Astrocyte (in vitro differentiated cells and primary cell): ENCODE measurements around the gene CNTNAP5. TPM values are rescaled to one million over a fixed set of nuclear protein-coding genes. Genes with fewer than 3 reads are reported as not detected.

Source experiments
- DNase-seq: peaks from one replicate; pipeline ENCODE4 v3.0.0-alpha.2; 2010; ENCODE audit warnings: low read depth
- FAIRE-seq: peaks from 2 replicates; lab custom pipeline; 2011; peaks lifted over from hg19 to GRCh38; lab: Jason Lieb, UNC
- H2AFZ ChIP-seq: 2 replicates; pipeline ENCODE4 v1.6.0; 2012; ENCODE audit warnings: low read depth, low read length, inconsistent platforms
- H3K27ac ChIP-seq: 2 replicates; pipeline ENCODE4 v1.5.1; 2011; ENCODE audit warnings: low read depth, low read length, inconsistent platforms
- H3K27me3 ChIP-seq: 2 replicates; pipeline ENCODE4 v1.6.0; 2011; ENCODE audit warnings: low read length, inconsistent platforms; ENCODE audit not compliant: insufficient read depth
- H3K36me3 ChIP-seq: 2 replicates; pipeline ENCODE4 v1.5.1; 2011; ENCODE audit warnings: low read length, inconsistent platforms; ENCODE audit not compliant: insufficient read depth
- H3K4me1 ChIP-seq: 2 replicates; pipeline ENCODE4 v1.5.1; 2011; ENCODE audit warnings: low read length, inconsistent platforms; ENCODE audit not compliant: insufficient read depth
- H3K4me2 ChIP-seq: 2 replicates; pipeline ENCODE4 v1.6.0; 2012; ENCODE audit warnings: low read length, inconsistent platforms
- H3K4me3 ChIP-seq: 2 replicates; pipeline ENCODE4 v1.5.1; 2011; ENCODE audit warnings: low read depth, mild to moderate bottlenecking, low read length, inconsistent platforms; ENCODE audit not compliant: insufficient read depth
- H3K79me2 ChIP-seq: 2 replicates; pipeline ENCODE4 v1.6.0; 2012; ENCODE audit warnings: mild to moderate bottlenecking, low read length, inconsistent platforms; ENCODE audit not compliant: insufficient read depth
- H3K9ac ChIP-seq: 2 replicates; pipeline ENCODE4 v1.6.0; 2012; ENCODE audit warnings: mild to moderate bottlenecking, low read length, inconsistent platforms
- H3K9me3 ChIP-seq: 2 replicates; pipeline ENCODE4 v1.5.1; 2012; ENCODE audit warnings: low read depth, mild to moderate bottlenecking, low read length, inconsistent platforms; ENCODE audit not compliant: insufficient read depth
- H4K20me1 ChIP-seq: 2 replicates; pipeline ENCODE4 v1.6.0; 2012; ENCODE audit warnings: low read length, inconsistent platforms; ENCODE audit not compliant: insufficient read depth
- H3K27ac Mint-ChIP-seq: one replicate; pipeline ENCODE4 v1.8.0; 2021; ENCODE audit warnings: mild to moderate bottlenecking, mixed read lengths; ENCODE audit not compliant: unreplicated experiment
- H3K27me3 Mint-ChIP-seq: one replicate; pipeline ENCODE4 v1.8.0; 2021; ENCODE audit warnings: low read depth, mixed read lengths; ENCODE audit not compliant: unreplicated experiment
- H3K36me3 Mint-ChIP-seq: one replicate; pipeline ENCODE4 v1.8.0; 2021; ENCODE audit warnings: low read depth, mixed read lengths; ENCODE audit not compliant: unreplicated experiment
- H3K4me1 Mint-ChIP-seq: one replicate; pipeline ENCODE4 v1.8.0; 2021; ENCODE audit warnings: low read depth, mixed read lengths; ENCODE audit not compliant: unreplicated experiment
- H3K4me3 Mint-ChIP-seq: one replicate; pipeline ENCODE4 v1.8.0; 2021; ENCODE audit warnings: mild to moderate bottlenecking, moderate library complexity, mixed read lengths; ENCODE audit not compliant: unreplicated experiment
- H3K9me3 Mint-ChIP-seq: one replicate; pipeline ENCODE4 v1.8.0; 2021; ENCODE audit warnings: mild to moderate bottlenecking, mixed read lengths; ENCODE audit not compliant: unreplicated experiment
- CTCF ChIP-seq: IDR thresholded peaks from 2 replicates; pipeline ENCODE4 v1.5.1; 2011; ENCODE audit warnings: low read depth, mild to moderate bottlenecking, inconsistent platforms, low read length, moderate library complexity; ENCODE audit not compliant: insufficient read depth
- EZH2 ChIP-seq: IDR thresholded peaks from 2 replicates; pipeline ENCODE4 v1.6.1; 2012; ENCODE audit warnings: mild to moderate bottlenecking, low read length, inconsistent platforms; ENCODE audit not compliant: insufficient read depth
- total RNA-seq: library from RNA; stranded (reverse); gene quantifications from 2 replicates; pipeline ENCODE4 v1.2.1, GENCODE V29; 2021

The CNTNAP5 gene
- total RNA-seq, 1 donor from 2014 or later: 0.30 TPM

- H3K27me3 ChIP-seq: no peaks in the 10 kb centered on the region
- Mint-ChIP-seq H3K36me3 (no peaks in the 10 kb centered on the region), H3K27ac (no peak overlapping the region), H3K4me3 (no peak overlapping the region), H3K9me3 (peaks cover 15% of the 10 kb centered on the region), H3K27me3 (no peaks in the 10 kb centered on the region), H3K4me1 (no peaks in the 10 kb centered on the region)
- no peak for DNase-seq
- no peaks in the 10 kb centered on the region for H3K36me3 ChIP-seq
- H3K9ac ChIP-seq: no peak overlapping the region
- no peaks in the 10 kb centered on the region for H3K79me2 ChIP-seq
- H4K20me1 ChIP-seq: no peaks in the 10 kb centered on the region
- H3K9me3 ChIP-seq: peaks cover 11% of the 10 kb centered on the region
- no peak for TF ChIP-seq CTCF
- TF ChIP-seq EZH2: no peak
- no peak for FAIRE-seq
- no peak overlapping the region for H3K27ac ChIP-seq
- no peaks in the 10 kb centered on the region for H3K4me1 ChIP-seq
- H3K4me3 ChIP-seq: no peak overlapping the region
- no peak overlapping the region for H3K4me2 ChIP-seq
- no peak overlapping the region for H2AFZ ChIP-seq
These were observed 667.1 kb downstream of the CNTNAP5 start for GRCh38 chr2:124692216-124692615.

- Mint-ChIP-seq H3K4me1 (no peaks in the 10 kb centered on the region), H3K27ac (no peak overlapping the region), H3K27me3 (no peaks in the 10 kb centered on the region), H3K4me3 (no peak overlapping the region), H3K36me3 (no peaks in the 10 kb centered on the region), H3K9me3 (peaks cover 15% of the 10 kb centered on the region)
- Histone ChIP-seq H3K36me3 (no peaks in the 10 kb centered on the region), H2AFZ (no peak overlapping the region), H3K9ac (no peak overlapping the region), H3K27ac (no peak overlapping the region), H3K4me1 (no peaks in the 10 kb centered on the region), H3K79me2 (no peaks in the 10 kb centered on the region), H3K9me3 (peaks cover 11% of the 10 kb centered on the region), H3K27me3 (no peaks in the 10 kb centered on the region), H3K4me3 (no peak overlapping the region), H4K20me1 (no peaks in the 10 kb centered on the region), H3K4me2 (no peak overlapping the region)
- DNase-seq (no peak), FAIRE-seq (no peak)
- TF ChIP-seq CTCF: no peak
- no peak for TF ChIP-seq EZH2
These were observed 667.6 kb downstream of the CNTNAP5 start for GRCh38 chr2:124692707-124693106.

DNA sequence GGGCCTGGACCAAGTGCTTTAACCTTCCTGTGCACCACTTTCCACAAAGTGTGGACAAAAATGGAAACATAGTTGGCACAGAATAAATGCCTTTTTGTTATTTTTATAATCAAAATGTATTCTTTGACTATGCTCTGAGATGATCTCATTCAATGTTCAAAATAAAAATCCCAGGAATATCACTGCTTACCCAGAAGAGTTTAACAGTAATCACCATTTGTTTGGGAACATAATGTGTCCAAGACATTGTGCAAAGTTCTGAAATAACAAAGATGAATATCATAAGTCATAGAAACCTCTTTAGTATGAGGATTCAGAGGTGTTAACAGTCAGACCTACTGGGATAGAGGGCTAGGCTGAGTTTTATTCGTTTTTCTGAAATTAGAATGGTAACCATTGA lies 668.1 kb downstream of the CNTNAP5 start:
- Histone ChIP-seq H3K79me2 (no peaks in the 10 kb centered on the region), H3K36me3 (no peaks in the 10 kb centered on the region), H3K9ac (no peak overlapping the region), H2AFZ (no peak overlapping the region), H3K4me3 (no peak overlapping the region), H3K27ac (no peak overlapping the region), H3K27me3 (no peaks in the 10 kb centered on the region), H4K20me1 (no peaks in the 10 kb centered on the region), H3K9me3 (peaks cover 11% of the 10 kb centered on the region), H3K4me2 (no peak overlapping the region), H3K4me1 (no peaks in the 10 kb centered on the region)
- Mint-ChIP-seq H3K4me3 (no peak overlapping the region), H3K27ac (no peak overlapping the region), H3K4me1 (no peaks in the 10 kb centered on the region), H3K27me3 (no peaks in the 10 kb centered on the region), H3K36me3 (no peaks in the 10 kb centered on the region), H3K9me3 (peaks cover 15% of the 10 kb centered on the region)
- DNase-seq: no peak
- TF ChIP-seq CTCF: no peak
- no peak for TF ChIP-seq EZH2
- FAIRE-seq: no peak
